Mesenchymal stem cell (in vitro differentiated cells and primary cell): Measurements from ENCODE around the gene OR52I2.

Experiments used
- DNase-seq: peaks from one replicate; pipeline ENCODE4 v3.0.0-alpha.2; 2013
- H2AFZ ChIP-seq: one replicate; pipeline ENCODE4 v1.6.1; 2013; ENCODE audit warnings: low read depth, mild to moderate bottlenecking, control low read depth, inconsistent platforms, low read length, moderate library complexity
- H2AK5ac ChIP-seq: 2 replicates; pipeline ENCODE4 v1.6.1; 2013; ENCODE audit warnings: low read length, moderate library complexity, mild to moderate bottlenecking, inconsistent platforms; ENCODE audit not compliant: severe bottlenecking
- H2BK120ac ChIP-seq: one replicate; pipeline ENCODE4 v1.6.1; 2013; ENCODE audit warnings: low read depth, mild to moderate bottlenecking, inconsistent platforms, low read length, moderate library complexity
- H2BK12ac ChIP-seq, 2 experiments: one replicate each; pipeline ENCODE4 v1.6.1; 2013; ENCODE audit warnings: inconsistent platforms in 2 of 2, low read length in 2 of 2, mild to moderate bottlenecking in 2 of 2, moderate library complexity in 2 of 2, control low read depth in 1 of 2
- H2BK15ac ChIP-seq: one replicate; pipeline ENCODE4 v1.6.1; 2013; ENCODE audit warnings: mild to moderate bottlenecking, low read depth, inconsistent platforms; ENCODE audit not compliant: poor library complexity, severe bottlenecking
- H2BK5ac ChIP-seq: 2 replicates; pipeline ENCODE4 v1.6.1; 2013; ENCODE audit warnings: low read depth, mild to moderate bottlenecking, low read length, control low read depth, inconsistent platforms; ENCODE audit not compliant: poor library complexity, severe bottlenecking
- H3K14ac ChIP-seq, 2 experiments: one replicate each; pipeline ENCODE4 v1.6.1; 2013; ENCODE audit warnings: inconsistent platforms in 2 of 2, low read length in 2 of 2, control low read depth in 1 of 2, mild to moderate bottlenecking in 1 of 2, moderate library complexity in 1 of 2
- H3K18ac ChIP-seq, 2 experiments: one replicate each; pipeline ENCODE4 v1.6.1; 2013; ENCODE audit warnings: inconsistent platforms in 2 of 2, low read length in 2 of 2, control low read depth in 1 of 2, low read depth in 1 of 2, mild to moderate bottlenecking in 1 of 2
- H3K23ac ChIP-seq, 2 experiments: one replicate each; pipeline ENCODE4 v1.6.1; 2013; ENCODE audit warnings: inconsistent platforms in 2 of 2, low read length in 2 of 2, mild to moderate bottlenecking in 2 of 2, moderate library complexity in 2 of 2, control low read depth in 1 of 2
- H3K27ac ChIP-seq: 2 replicates; pipeline ENCODE4 v1.5.1; 2013; ENCODE audit warnings: mild to moderate bottlenecking, moderate library complexity, low read length, control low read depth, inconsistent platforms; ENCODE audit not compliant: poor library complexity, severe bottlenecking
- H3K27me3 ChIP-seq, 2 experiments: 2 replicates each; pipeline versions ENCODE4 v1.6.1 to v1.7.0; 2013; ENCODE audit warnings: low read length in 2 of 2, mild to moderate bottlenecking in 2 of 2, moderate library complexity in 2 of 2, control low read depth in 1 of 2, inconsistent platforms in 1 of 2; ENCODE audit not compliant: control insufficient read depth in 1 of 2, insufficient read depth in 1 of 2
- H3K36me3 ChIP-seq, 2 experiments: 2 replicates each; pipeline versions ENCODE4 v1.6.1 to v1.7.0; 2013; ENCODE audit warnings: low read length in 2 of 2, control low read depth in 1 of 2, inconsistent platforms in 1 of 2, low read depth in 1 of 2, mild to moderate bottlenecking in 1 of 2; ENCODE audit not compliant: insufficient read depth in 2 of 2, control insufficient read depth in 1 of 2
- H3K4ac ChIP-seq, 2 experiments: one replicate each; pipeline ENCODE4 v1.6.1; 2013; ENCODE audit warnings: inconsistent platforms in 2 of 2, low read length in 2 of 2, mild to moderate bottlenecking in 2 of 2, moderate library complexity in 2 of 2, control low read depth in 1 of 2, low read depth in 1 of 2
- H3K4me1 ChIP-seq: 2 replicates; pipeline ENCODE4 v1.6.1; 2013; ENCODE audit warnings: low read depth, low read length, control low read depth; ENCODE audit not compliant: control insufficient read depth, insufficient read depth
- H3K4me2 ChIP-seq: 2 replicates; pipeline ENCODE4 v1.6.1; 2013; ENCODE audit warnings: low read length, mild to moderate bottlenecking, inconsistent platforms; ENCODE audit not compliant: poor library complexity, severe bottlenecking
- H3K4me3 ChIP-seq, 2 experiments: 2 replicates each; pipeline versions ENCODE4 v1.5.1 to v1.7.0; 2013; ENCODE audit warnings: low read length in 2 of 2, mild to moderate bottlenecking in 2 of 2, control low read depth in 1 of 2, low read depth in 1 of 2; ENCODE audit not compliant: insufficient read depth in 1 of 2
- H3K79me1 ChIP-seq: replicated peaks from 2 replicates; pipeline ENCODE4 v1.6.1; 2013; ENCODE audit warnings: mild to moderate bottlenecking, control low read depth, low read length, inconsistent platforms; ENCODE audit not compliant: poor library complexity, severe bottlenecking
- H3K9ac ChIP-seq: 2 replicates; pipeline ENCODE4 v1.7.0; 2013; ENCODE audit warnings: mild to moderate bottlenecking, low read length, moderate library complexity
- H3K9me3 ChIP-seq: 2 replicates; pipeline ENCODE4 v1.7.0; 2013; ENCODE audit warnings: mild to moderate bottlenecking, low read length; ENCODE audit not compliant: control insufficient read depth
- H4K8ac ChIP-seq: one replicate; pipeline ENCODE4 v1.6.1; 2013; ENCODE audit warnings: inconsistent platforms, mild to moderate bottlenecking, low read length, moderate library complexity
- H4K91ac ChIP-seq: one replicate; pipeline ENCODE4 v1.6.1; 2013; ENCODE audit warnings: mild to moderate bottlenecking, low read length, inconsistent platforms
- WGBS: methylation state at CpG from one replicate; pipeline ENCODE4 v1.1.7; 2013; ENCODE audit warnings: mixed read lengths; 5-methylcytosine and 5-hydroxymethylcytosine counted together

The OR52I2 gene

DNA sequence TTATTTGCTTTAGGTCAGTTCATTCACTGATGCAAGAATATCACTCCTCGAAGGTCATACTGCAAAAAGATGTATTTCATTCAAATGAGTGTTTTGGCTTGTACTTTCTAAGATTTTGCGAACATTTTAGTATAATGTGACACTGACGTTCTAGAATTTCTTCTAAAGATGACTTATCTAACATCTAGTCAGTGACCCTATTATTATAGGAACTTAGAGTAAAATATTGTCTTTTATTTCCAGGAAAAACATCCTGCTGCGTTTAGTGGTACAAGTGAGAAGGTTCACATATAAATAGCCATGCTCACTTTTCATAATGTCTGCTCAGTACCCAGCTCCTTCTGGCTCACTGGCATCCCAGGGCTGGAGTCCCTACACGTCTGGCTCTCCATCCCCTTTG, 36.7 kb upstream of the OR52I2 start, which contains the start of gene OR52M1:
Gene OR52M1 (plus strand): TSS at position 301 of the 400 bp plus-strand sequence. CDS start 0 bp downstream, at position 301.
- no peaks in the 10 kb centered on the region for H3K4me1 ChIP-seq
- no peak within 1 kb of the TSS for H3K23ac ChIP-seq
- no peak within 1 kb of the TSS for H3K4me3 ChIP-seq
- H4K8ac ChIP-seq = no peak within 1 kb of the TSS
- H3K4ac ChIP-seq = no peak within 1 kb of the TSS
- no peak within 1 kb of the TSS for H2BK12ac ChIP-seq
- no peak for DNase-seq
- no peaks in the 10 kb centered on the region for H3K9me3 ChIP-seq
- no peak within 1 kb of the TSS for H3K14ac ChIP-seq
- H3K27me3 ChIP-seq = peaks cover 0 to 19% of the 10 kb centered on the region in 2 experiments
- no peak within 1 kb of the TSS for H2BK15ac ChIP-seq
- no peak within 1 kb of the TSS for H2BK5ac ChIP-seq
- H3K79me1 ChIP-seq = no peaks in the 10 kb centered on the region
- H2AFZ ChIP-seq = no peak within 1 kb of the TSS
- H3K27ac ChIP-seq = no peak within 1 kb of the TSS
- H3K36me3 ChIP-seq = no peaks in the 10 kb centered on the region
- H2AK5ac ChIP-seq = no peak within 1 kb of the TSS
- no peak within 1 kb of the TSS for H4K91ac ChIP-seq
- no peak within 1 kb of the TSS for H3K4me2 ChIP-seq
- H3K9ac ChIP-seq = no peak within 1 kb of the TSS
- no peak within 1 kb of the TSS for H2BK120ac ChIP-seq
- WGBS = 79% methylated on average over 3 of the region's 5 CpGs
- no peak within 1 kb of the TSS for H3K18ac ChIP-seq

- no peak overlapping the region for H3K4me2 ChIP-seq
- H3K9ac ChIP-seq = no peak overlapping the region
- DNase-seq = no peak
- no peaks in the 10 kb centered on the region for H3K36me3 ChIP-seq
- H2AK5ac ChIP-seq = no peak overlapping the region
- no peak overlapping the region for H2AFZ ChIP-seq
- no peak overlapping the region for H2BK12ac ChIP-seq
- H4K91ac ChIP-seq = no peak overlapping the region
- H4K8ac ChIP-seq = no peak overlapping the region
- peaks cover 0 to 8% of the 10 kb centered on the region in 2 experiments for H3K27me3 ChIP-seq
- H2BK15ac ChIP-seq = no peak overlapping the region
- no peaks in the 10 kb centered on the region for H3K79me1 ChIP-seq
- H3K14ac ChIP-seq = no peak overlapping the region
- H2BK5ac ChIP-seq = no peak overlapping the region
- no peak overlapping the region for H3K18ac ChIP-seq
- H3K9me3 ChIP-seq = no peaks in the 10 kb centered on the region
- no peak overlapping the region for H3K4me3 ChIP-seq
- WGBS = no CpG with 5 or more reads among the region's 1 CpG
- H3K4me1 ChIP-seq = no peaks in the 10 kb centered on the region
- H3K27ac ChIP-seq = no peak overlapping the region
- no peak overlapping the region for H3K23ac ChIP-seq
- H3K4ac ChIP-seq = no peak overlapping the region
- no peak overlapping the region for H2BK120ac ChIP-seq
These were observed 34.7 kb upstream of the OR52I2 start for GRCh38 chr11:4546878-4547277.

- no peak overlapping the region for H3K4me3 ChIP-seq
- no peak overlapping the region for H2AFZ ChIP-seq
- no peaks in the 10 kb centered on the region for H3K36me3 ChIP-seq
- no peak overlapping the region for H3K23ac ChIP-seq
- H3K14ac ChIP-seq = no peak overlapping the region
- H2BK5ac ChIP-seq = no peak overlapping the region
- H3K4me2 ChIP-seq = no peak overlapping the region
- no peaks in the 10 kb centered on the region for H3K9me3 ChIP-seq
- 80% methylated on average over 2 of the region's 4 CpGs for WGBS
- H3K79me1 ChIP-seq = no peaks in the 10 kb centered on the region
- H2AK5ac ChIP-seq = no peak overlapping the region
- DNase-seq = no peak
- H2BK15ac ChIP-seq = no peak overlapping the region
- H2BK12ac ChIP-seq = no peak overlapping the region
- no peaks in the 10 kb centered on the region for H3K4me1 ChIP-seq
- no peak overlapping the region for H3K9ac ChIP-seq
- H3K27me3 ChIP-seq = peaks cover 0 to 3% of the 10 kb centered on the region in 2 experiments
- no peak overlapping the region for H4K8ac ChIP-seq
- no peak overlapping the region for H3K27ac ChIP-seq
- no peak overlapping the region for H3K4ac ChIP-seq
- no peak overlapping the region for H2BK120ac ChIP-seq
- no peak overlapping the region for H3K18ac ChIP-seq
- no peak overlapping the region for H4K91ac ChIP-seq
These were observed 34.1 kb upstream of the OR52I2 start for GRCh38 chr11:4547416-4547815.

GRCh38 chr11:4551346-4551979, 30.1 kb upstream of the OR52I2 start:
- Histone ChIP-seq H3K9ac (no peak overlapping the region), H2BK12ac (no peak overlapping the region), H4K8ac (no peak overlapping the region)

More at GRCh38 chr11:4551346-4551979, 30.1 kb upstream of the OR52I2 start:
- Histone ChIP-seq H3K27ac (no peak overlapping the region), H3K27me3 (no peaks in the 10 kb centered on the region), H3K4me2 (no peak overlapping the region), H2BK5ac (no peak overlapping the region), H2BK15ac (no peak overlapping the region), H2AFZ (no peak overlapping the region), H2AK5ac (no peak overlapping the region), H2BK120ac (no peak overlapping the region), H4K91ac (no peak overlapping the region), H3K4me1 (no peaks in the 10 kb centered on the region), H3K36me3 (no peaks in the 10 kb centered on the region), H3K4ac (no peak overlapping the region), H3K18ac (no peak overlapping the region), H3K79me1 (no peaks in the 10 kb centered on the region), H3K23ac (no peak overlapping the region), H3K9me3 (no peaks in the 10 kb centered on the region), H3K4me3 (no peak overlapping the region), H3K14ac (no peak overlapping the region)
- no peak for DNase-seq
- 66% methylated on average over 8 of the region's 8 CpGs for WGBS
